Hepatocyte (in vitro differentiated cells): Measurements from ENCODE around the gene ERGIC1.

ENCODE experiments used
- EZH2 ChIP-seq: fragments of 200-600 bp; sonication (generic); IDR thresholded peaks from 2 replicates; pipeline ENCODE4 v1.6.1; 2016; ENCODE audit warnings: antibody characterized with exemption, mild to moderate bottlenecking, borderline replicate concordance
- EZH2phosphoT487 ChIP-seq: fragments of 200-600 bp; sonication (generic); IDR thresholded peaks from one replicate; pipeline ENCODE4 v1.6.1; 2018; ENCODE audit warnings: antibody characterized with exemption, mild to moderate bottlenecking, low read depth, moderate library complexity; ENCODE audit not compliant: unreplicated experiment, severe bottlenecking
- TF ChIP-seq, protein P1 (sequence below): fragments of 200-600 bp; sonication (generic); IDR thresholded peaks from 2 replicates; pipeline ENCODE4 v1.5.1; 2016; ENCODE audit warnings: antibody characterized with exemption, mild to moderate bottlenecking; ENCODE audit not compliant: poor library complexity

DNA sequence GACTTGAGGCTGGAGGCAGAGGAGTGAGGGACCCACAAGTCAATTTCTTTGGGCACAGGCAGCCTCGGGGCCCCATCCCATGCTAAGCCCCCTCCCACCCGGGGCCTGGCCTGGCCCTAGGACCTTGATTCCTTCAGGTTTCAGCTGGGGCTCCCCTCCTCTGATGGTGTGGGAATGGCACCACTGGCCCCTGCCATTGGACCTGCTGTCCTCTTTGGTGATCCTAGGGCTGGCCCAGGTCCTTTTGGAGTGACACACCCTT is 10.5 kb downstream of the ERGIC1 start:
- TF ChIP-seq, protein P1, sequence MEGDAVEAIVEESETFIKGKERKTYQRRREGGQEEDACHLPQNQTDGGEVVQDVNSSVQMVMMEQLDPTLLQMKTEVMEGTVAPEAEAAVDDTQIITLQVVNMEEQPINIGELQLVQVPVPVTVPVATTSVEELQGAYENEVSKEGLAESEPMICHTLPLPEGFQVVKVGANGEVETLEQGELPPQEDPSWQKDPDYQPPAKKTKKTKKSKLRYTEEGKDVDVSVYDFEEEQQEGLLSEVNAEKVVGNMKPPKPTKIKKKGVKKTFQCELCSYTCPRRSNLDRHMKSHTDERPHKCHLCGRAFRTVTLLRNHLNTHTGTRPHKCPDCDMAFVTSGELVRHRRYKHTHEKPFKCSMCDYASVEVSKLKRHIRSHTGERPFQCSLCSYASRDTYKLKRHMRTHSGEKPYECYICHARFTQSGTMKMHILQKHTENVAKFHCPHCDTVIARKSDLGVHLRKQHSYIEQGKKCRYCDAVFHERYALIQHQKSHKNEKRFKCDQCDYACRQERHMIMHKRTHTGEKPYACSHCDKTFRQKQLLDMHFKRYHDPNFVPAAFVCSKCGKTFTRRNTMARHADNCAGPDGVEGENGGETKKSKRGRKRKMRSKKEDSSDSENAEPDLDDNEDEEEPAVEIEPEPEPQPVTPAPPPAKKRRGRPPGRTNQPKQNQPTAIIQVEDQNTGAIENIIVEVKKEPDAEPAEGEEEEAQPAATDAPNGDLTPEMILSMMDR, result no peak
- TF ChIP-seq EZH2, result no peak
- no peak for TF ChIP-seq EZH2phosphoT487
